ENCODE results near the gene ZSWIM4.

The ZSWIM4 gene

GRCh38 chr19:13880059-13881043, 85.1 kb downstream of the ZSWIM4 start:
- DNase-seq, result peak; percentile 64

DNA sequence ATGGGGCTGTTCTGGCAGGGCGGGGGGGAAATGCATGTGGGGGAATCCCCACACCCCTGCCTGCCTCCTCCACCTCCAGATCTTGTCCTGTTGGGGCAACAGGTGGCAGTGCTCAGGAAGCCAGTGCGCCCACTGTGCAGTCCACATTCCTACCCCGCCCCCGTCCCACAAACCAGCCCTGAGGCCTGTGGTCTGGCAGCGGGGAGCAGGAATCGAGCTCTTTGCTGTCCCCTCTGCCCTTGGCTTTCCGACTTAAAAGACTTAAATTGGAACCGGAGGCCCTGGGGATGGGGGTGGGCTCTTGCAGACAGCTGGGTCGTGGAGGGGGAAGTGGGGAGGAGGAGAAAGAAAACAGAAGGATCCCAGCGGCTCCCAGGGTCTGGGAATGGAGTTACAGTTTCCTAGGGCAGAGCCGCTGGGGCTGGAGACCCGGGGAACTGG, 86.0 kb downstream of the ZSWIM4 start:
- DNase-seq, result no peak

Measured in NCI-H748 treated with DMSO at 0.1 percent for 48 hours (cell line).